ENCODE results near the gene C5.

C5 gene

DNA sequence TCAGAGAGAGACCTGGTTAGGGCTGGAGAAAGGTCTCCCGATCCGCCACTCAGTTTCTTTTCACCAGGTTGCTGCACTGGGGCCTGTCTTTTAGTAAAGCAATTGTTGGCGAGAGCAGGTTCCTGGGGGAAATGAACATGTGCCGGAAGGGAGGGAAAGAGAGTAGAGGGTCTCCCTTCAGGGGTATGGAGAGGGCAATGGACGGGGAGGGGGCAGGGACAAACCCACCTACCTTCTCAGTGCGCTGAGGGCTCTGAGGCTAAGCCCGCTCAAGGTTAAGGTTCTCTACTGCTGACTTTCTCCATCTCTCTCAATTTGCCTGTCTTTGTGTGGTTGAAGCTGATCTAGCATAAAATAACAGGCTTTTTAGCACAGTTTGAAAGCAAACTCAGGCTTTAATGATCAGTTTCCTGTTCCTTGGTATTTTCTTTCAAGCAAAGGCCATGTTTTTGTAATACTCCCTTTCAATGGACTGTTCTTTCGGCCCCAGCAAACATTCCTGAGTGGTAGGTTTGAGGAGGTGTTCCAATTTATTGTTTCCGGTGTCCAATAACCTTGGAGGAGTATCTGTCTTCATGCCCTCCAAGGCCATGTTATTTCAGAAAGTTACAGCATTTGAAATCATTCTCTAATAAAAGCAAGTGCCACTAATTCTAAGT lies 98.0 kb downstream of the C5 start:
- TF ChIP-seq, protein P1, sequence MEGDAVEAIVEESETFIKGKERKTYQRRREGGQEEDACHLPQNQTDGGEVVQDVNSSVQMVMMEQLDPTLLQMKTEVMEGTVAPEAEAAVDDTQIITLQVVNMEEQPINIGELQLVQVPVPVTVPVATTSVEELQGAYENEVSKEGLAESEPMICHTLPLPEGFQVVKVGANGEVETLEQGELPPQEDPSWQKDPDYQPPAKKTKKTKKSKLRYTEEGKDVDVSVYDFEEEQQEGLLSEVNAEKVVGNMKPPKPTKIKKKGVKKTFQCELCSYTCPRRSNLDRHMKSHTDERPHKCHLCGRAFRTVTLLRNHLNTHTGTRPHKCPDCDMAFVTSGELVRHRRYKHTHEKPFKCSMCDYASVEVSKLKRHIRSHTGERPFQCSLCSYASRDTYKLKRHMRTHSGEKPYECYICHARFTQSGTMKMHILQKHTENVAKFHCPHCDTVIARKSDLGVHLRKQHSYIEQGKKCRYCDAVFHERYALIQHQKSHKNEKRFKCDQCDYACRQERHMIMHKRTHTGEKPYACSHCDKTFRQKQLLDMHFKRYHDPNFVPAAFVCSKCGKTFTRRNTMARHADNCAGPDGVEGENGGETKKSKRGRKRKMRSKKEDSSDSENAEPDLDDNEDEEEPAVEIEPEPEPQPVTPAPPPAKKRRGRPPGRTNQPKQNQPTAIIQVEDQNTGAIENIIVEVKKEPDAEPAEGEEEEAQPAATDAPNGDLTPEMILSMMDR (IDR thresholded peaks at IDR 0.05), result no peak

DNA sequence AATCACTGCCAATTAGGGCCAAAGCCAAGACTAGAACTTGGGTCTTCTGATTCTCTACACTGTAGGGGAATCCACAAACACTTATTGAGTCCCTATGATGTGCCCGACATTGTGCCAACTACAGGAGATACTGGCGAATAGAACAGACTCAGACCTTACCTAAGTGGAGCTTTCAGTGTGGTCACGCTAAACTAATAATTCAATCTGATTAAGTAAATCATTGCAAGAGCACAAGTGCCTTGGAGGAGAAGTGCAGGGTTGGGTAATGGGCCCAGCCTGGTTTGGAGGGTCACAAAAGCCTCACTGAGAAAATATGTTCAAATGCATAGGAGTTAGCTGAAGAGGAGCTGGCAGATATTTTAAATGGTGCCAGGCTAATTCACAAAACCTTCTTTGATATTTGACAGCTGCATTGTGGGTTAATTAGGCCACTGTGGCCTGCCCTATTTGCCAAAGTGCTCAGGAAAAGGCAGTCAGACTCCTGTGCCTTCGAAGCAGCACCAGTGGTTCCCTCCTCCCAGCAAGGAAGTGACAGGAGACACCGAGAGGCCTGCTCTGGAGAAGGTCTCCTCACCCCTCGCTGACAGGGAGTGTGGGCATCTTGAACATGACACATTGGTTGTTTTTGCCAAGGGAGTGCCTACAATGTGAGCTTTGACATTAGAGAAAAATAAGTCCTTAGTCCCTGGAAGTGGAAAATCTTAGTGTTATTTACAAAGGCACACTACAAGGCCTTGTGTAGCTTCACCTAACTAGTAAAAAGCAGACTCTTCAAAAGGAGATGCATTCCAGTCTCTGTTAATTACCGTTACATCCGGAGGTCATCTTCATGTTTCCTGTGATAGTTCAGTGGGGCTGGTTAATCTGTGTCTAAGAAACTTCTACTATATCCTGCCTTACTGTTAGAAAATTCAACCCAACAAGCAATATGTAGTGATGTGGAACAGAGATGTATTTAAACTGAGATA lies 99.4 kb downstream of the C5 start:
- TF ChIP-seq, protein P1 (IDR thresholded peaks at IDR 0.05), result no peak

DNA sequence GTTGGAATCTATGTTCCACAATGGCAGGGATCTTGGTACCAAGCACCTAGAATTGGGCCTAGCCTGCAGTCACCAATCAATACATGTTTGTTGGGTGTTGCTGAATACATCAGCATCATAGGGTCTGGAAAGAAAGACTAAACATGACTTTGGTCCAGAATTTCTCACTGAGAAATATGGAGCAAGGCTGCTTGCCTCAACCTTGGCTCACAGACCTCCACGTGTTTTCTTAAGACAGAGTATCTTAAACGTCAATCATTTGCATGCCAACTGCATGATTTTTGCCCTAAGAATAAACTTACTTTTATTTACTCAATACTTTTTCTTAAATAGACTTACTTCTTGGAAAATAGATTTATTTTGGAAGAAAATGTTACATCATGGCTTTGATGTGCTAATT lies 100.8 kb downstream of the C5 start:
- TF ChIP-seq, protein P1 (IDR thresholded peaks at IDR 0.05), result no peak

DNA sequence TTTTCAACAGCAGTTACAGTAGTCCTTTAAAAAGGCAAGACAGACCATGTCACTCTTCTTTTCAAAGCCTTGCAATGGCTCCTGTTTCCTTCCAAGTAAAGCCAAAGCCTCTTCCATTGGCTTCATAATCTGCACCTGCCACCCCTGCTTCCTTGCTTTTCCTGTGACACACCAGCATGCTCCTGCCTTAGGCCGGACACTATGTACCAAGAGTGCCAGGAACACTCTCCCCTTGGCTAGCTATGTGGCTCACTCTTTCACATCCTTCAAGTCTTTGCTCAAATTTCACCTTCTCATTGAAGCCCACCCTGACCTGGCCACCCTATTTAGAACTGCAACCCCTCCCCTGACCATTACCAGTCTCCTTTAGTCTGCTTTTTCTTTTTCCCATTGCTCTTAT lies 101.3 kb downstream of the C5 start:
- TF ChIP-seq, protein P1 (IDR thresholded peaks at IDR 0.05), result no peak

DNA sequence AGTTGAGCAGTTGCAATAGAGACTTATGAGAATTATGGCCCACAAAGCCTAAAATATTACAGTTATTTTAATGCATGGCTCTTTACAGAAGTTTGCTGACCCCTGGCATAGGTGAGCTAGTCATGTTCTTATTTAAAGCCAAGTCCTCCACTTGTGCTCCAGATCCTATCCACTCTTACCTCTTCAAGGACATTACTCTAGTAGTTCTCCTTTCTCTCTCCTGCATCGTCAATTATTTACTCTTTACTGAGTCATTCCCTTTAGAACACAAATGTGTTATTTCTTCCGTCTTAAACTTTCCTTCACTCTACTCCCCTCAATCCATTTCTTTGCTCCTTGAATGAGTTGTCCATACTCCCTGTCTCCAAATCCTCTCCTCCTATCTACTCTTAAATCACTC lies 102.9 kb downstream of the C5 start:
- TF ChIP-seq, protein P1 (IDR thresholded peaks at IDR 0.05), result no peak

DNA sequence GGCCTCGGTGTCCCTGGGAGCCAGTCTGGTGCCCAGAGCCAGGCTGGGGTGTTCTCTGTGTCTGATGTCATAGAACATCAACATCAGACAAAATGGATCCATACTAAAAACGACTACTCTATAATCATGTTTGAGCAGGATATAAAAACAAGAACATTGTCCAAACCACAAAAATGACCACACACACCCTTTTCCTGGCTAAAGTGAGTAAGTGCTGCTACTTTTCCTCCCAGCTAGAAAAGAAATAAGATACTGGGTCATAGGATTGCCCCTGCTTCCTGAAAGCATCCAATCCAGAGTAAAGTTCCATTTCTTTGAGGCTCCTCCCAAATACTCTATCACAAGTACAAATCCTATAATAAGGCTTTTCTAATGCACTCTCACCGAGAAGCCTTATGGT lies 103.8 kb downstream of the C5 start:
- TF ChIP-seq, protein P1 (IDR thresholded peaks at IDR 0.05), result no peak

DNA sequence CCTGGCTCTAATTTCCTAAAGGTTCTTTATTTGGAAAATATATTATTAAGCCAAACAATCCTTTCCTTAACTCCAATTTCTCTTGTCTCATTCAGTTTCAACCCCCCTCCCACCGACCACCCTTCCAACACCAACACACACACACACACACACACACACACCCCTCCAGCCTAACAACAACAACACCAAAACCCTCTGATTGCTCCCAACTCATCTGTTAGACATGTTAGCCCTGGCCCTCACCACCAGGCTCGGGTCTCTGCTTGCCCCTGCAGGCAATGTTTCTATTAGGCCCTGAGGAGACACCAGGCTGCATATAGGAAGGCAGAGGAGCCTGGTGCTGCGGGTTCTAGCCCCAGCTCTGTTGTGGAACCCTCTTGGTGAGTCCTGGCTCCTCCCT lies 105.1 kb downstream of the C5 start:
- TF ChIP-seq, protein P1 (IDR thresholded peaks at IDR 0.05), result no peak
